Activated CD4-positive, CD25-positive, alpha-beta regulatory T cell treated with anti-CD3 and anti-CD28 coated beads, Interleukin-2, amount 50 U/mL, for 24 hours (primary cell): Measurements from ENCODE around the gene SPOCK3.
"Not testable (repeated sequence)": the region's sequence is repeated elsewhere in the genome, so short reads cannot be mapped to it uniquely, and the experiment has no call there.

Source experiments
- ATAC-seq, 2 donors: fragments of 150-1000 bp; cut with Tn5 transposase; one replicate each; pipeline ENCODE4 v1.10.0; 2021; ENCODE audit warnings: mild to moderate bottlenecking in 1 of 2, moderate library complexity in 1 of 2

Gene SPOCK3

GRCh38 chr4:166930464-166930863, 303.8 kb downstream of the SPOCK3 start:
- ATAC-seq: no peak

GRCh38 chr4:166924424-166924823, 309.9 kb downstream of the SPOCK3 start:
- no peak for ATAC-seq

DNA sequence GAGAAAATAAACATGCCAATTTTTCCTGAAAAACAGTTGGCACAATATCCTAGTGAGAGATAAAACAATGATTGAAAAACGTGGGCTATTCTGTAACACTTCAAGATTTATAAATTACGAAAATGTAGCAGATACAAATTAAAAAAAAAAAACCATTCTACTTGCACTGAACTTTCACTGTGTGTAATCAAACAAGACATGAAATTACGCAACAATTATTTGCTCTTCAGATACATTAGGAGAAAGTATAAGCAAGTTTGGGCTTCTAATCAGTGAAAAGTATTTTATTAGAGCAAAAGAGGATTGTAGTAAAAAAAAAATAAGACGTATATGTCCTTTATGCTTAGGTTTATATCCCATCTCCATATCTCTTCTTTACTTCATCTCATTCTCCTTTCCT, 320.4 kb downstream of the SPOCK3 start:
- no peak for ATAC-seq

- no peak for ATAC-seq
Measured at GRCh38 chr4:166903408-166903807, 330.9 kb downstream of the SPOCK3 start.

DNA sequence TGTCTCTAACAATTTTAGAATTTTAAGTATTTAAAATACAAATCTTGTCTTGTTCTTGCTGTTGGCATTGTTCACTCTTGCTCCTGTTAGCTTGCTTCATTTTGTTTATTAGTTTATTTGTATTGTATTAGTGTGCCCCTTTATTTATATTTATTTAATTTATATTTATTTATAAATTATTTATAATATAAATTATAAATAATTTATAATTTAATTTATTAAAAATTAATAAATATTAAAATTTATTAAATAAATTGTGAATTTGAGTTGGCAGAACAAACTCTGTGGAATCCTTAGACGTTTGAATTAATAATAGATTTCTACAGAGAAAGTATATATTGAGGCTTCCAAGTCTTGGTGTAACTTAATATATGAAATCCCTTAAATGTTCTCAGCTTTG, 331.4 kb downstream of the SPOCK3 start:
- ATAC-seq: no peak

- no peak for ATAC-seq
Measured at GRCh38 chr4:166896254-166896653, 338.0 kb downstream of the SPOCK3 start.

- no peak for ATAC-seq
Measured at GRCh38 chr4:166895771-166896170, 338.5 kb downstream of the SPOCK3 start.

DNA sequence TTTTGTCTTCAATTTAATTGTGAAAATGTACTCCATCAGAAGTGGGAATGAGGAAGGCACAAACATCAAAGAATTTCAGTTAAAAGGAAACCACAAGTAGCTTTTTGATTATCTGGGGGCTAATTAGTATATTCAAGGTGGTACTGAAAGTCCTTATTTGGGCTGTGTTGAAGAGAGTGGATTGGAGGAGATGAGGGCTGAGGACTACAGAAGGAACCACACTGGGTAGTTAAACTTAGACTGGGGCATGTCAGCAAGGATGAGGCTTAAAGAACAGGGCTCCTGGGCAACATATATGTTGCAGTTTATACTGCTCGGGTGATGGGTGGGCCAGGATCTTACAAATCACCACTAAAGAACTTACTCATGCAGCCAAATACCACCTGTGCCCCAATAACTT, 346.8 kb downstream of the SPOCK3 start:
- ATAC-seq: no peak

DNA sequence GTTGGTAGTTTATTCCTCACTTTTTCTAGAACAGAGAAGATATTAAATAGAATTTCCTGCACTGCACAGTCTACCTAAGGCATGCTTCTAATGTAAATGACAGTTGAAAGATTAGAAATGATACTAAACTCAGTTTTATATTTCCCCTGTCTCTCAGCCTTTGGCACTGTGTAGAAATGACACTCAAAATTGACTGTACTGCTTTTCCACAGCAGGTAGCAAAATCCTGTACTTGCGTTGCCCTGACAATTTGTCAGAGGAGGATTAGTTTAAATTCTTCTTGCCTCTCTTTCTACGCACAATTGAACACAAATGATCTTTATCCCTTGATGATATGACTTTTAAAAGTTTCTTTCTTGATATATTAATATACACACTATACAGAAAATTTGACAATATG, 347.6 kb downstream of the SPOCK3 start:
- no peak for ATAC-seq

DNA sequence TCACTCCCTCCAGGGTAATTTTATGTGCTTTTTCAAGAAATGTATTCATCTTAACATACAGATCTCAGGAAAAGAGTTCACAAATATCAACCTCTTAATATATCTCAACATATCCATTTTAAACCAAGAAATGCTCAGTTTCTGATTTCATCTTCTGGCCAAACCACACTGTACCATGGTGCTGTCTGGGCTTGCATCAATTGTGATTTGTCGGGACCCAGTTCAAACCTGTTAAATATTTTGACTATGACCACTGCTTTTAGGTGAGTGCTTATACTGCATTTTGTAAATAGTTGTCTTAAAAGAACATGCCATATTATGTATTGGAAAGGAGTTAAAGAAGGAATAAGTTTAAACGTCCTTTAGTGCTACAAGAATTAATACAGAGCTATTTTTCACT, 352.1 kb downstream of the SPOCK3 start:
- no peak for ATAC-seq

DNA sequence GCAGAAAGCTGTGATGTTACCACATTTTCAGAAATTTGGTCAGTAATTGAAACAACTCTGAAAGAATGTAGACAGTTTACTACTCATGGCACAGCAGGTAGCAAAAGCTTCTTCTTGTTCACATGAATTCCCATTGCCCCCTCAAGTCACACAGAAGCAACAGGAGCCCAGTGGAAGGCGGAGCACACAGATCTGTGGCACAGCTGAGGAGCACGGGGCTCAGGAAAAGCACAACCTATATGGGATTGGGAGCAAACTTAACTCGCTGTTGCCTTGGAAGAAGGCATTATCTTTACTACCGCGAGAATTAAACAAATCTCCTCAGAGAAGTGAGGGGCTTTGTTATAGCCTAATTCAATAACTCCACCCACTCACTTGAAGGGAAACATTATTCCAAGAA, 358.5 kb downstream of the SPOCK3 start:
- ATAC-seq: no peak

DNA sequence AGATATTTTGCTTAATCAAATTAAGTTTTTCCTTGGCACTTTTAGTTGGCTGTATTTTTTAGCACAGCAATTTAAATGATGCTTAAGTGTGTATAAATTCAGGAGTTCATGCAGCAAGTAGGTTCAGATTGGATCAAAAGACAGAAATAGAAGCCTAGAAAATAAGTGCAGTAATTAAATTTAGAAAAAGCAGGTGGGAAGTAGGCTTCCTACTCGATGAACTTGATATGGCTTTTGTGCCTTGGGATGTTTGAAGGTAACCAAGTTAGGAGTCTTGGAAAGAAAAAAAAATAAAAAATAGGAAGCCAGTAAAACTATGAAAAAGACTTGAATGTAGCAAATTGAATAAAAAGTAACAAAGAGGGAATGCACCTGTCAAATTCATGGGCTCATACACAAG, 372.3 kb downstream of the SPOCK3 start:
- ATAC-seq: no peak

GRCh38 chr4:166850398-166850797, 383.9 kb downstream of the SPOCK3 start:
- not testable (repeated sequence) for ATAC-seq

GRCh38 chr4:166846939-166847338, 387.4 kb downstream of the SPOCK3 start:
- ATAC-seq: no peak

DNA sequence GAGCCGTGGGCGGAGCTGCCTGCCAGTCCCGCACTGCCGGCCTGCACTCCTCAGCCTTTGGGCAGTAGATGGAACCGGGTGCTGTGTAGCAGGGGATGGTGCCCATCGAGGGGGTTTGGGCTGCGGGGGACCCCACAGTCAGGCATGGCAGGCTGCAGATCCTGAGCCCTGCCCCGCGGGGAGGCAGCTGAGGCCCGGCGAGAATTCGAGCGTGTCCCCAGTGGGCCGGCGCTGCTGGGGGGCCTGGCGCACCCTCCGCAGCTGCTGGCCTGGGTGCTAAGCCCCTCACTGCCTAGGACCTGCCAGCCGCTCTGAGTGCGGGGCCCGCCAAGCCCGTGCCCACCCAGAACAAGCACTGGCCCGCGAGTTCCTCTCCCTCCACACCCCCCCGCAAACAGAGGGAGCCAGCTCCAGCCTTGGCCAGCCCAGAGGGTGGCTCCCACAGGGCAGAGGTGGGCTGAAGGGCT, 391.5 kb downstream of the SPOCK3 start:
- ATAC-seq: no peak

GRCh38 chr4:166839615-166840251, 394.6 kb downstream of the SPOCK3 start:
- ATAC-seq: no peak

- ATAC-seq: no peak
Measured at GRCh38 chr4:166838975-166839614, 395.2 kb downstream of the SPOCK3 start.

DNA sequence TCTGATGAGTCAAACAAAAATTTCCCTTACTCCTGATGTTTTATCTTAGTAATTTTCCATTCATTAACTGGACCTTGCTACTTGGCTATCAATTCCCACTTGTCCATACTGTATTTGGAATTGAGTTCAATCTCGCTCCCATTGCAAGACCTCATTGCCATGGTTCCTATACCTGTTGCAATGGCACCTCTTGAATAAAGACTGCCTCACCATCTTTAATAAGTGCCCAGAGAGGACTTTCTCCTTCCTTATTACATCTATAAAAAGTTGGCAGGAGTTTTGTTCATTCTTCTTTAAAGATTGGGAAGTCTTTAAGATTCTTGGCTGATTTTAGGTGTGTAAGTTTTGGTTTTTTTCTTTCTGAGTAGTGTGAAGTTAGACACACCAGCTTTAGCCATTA, 397.4 kb downstream of the SPOCK3 start:
- no peak for ATAC-seq

DNA sequence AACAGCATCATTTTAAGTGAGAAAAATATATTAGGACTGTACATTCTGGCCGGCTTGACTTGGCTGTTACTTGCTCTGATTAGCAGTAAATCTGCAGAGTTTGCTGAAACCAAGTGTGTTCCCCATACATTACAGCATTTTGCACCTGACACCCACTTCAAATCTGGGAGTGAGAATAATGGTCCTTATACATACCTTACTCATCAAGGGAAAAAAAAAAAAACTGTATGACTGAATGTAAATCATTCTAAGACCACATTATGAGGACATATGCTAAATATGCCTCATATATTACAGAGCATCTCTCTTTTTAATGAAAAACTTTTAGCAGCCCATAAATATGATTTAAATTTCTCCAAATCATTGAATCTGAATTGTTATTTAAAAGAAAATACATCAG, 406.7 kb downstream of the SPOCK3 start:
- ATAC-seq: no peak

DNA sequence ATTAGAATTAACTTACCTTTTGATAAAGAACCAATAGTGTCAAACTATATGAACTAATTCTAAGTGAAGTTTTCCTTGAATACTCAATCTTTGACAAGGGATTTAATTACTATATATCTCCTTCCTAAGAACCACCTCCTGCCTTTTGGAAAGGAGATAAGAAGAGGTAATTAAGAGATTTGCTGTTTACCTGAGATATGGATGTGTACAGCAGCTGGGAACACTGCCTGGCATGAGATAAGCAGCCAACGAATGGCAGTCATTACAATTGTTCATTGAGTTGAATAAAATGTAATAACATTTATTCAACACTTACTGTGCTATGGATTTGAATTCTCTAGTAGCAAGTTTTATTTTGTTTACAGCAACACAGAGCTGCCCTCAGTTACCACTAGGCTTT, 407.1 kb downstream of the SPOCK3 start:
- no peak for ATAC-seq

DNA sequence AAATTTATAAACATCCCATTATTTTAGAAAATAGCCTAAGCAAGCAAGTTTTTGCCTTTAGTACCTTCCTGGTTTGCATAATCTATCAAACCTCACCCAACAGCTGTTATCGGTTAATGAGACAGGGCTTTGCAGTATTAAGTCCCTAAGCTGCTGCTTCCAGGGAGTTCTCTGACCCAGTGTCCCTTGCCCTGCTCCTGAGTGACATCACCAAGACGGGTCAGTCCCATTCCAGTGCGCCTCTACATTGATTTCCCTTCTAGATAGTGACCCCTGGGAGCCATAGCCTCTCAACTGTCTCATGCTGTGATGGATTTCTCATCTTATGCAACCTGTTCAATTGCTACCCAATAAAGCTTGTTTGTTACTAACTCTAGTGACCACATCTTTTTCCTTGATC, 410.4 kb downstream of the SPOCK3 start:
- ATAC-seq: no peak

- no peak for ATAC-seq
Measured at GRCh38 chr4:166823126-166823525, 411.2 kb downstream of the SPOCK3 start.

GRCh38 chr4:166822386-166822785, 411.9 kb downstream of the SPOCK3 start:
- no peak for ATAC-seq

DNA sequence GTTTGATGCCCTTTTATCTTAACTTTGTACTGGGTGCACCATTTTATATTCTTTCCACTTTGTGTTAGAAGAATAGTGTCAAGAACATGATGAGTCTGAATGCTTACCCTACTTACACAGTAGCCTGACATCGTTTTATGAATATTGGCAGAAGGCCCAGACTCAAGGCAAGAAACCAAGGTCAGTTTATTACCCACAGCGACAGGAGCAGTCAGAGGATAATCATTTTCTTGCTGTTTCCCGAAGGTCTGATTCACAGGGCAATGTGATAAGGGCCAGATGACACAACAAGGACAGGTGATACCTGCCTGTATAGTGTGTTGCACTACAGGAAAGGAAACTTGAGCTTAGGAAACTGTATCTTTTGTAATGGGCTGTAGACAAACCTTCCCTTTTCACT, 417.4 kb downstream of the SPOCK3 start:
- no peak for ATAC-seq

GRCh38 chr4:166808380-166808779, 425.9 kb downstream of the SPOCK3 start:
- no peak for ATAC-seq
